SHP77 treated with DMSO at 0.1 percent for 48 hours (cell line): Measurements from ENCODE around the gene DNM2.
A peak's percentile ranks its signal among the peaks of the same experiment; 100 is the strongest.
"Not testable (repeated sequence)": the region's sequence is repeated elsewhere in the genome, so short reads cannot be mapped to it uniquely, and the experiment has no call there.

Experiments used
- DNase-seq: peaks from one replicate; lab custom pipeline; 2025; lab: John Stamatoyannopoulos, UW

The DNM2 gene

DNA sequence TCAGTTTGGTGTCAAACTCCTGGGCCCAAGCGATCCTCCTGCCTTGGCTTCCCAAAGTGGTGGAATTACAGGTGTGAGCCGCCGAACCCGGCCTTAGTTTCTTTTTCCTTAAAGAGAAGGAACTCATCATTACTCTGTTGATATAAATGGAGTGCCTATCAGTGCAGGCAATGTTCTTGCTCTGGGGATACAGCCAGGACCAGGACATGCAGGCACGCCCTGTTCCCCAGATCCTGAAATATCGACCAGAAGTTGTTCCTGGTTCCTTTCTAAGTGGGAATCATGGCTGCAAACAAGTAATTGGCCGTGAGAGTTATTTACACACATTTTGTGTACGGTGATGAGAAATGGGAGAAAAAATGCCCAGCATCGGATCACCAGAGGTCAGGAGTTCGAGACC is 8.4 kb downstream of the DNM2 start:
- DNase-seq = no peak

DNA sequence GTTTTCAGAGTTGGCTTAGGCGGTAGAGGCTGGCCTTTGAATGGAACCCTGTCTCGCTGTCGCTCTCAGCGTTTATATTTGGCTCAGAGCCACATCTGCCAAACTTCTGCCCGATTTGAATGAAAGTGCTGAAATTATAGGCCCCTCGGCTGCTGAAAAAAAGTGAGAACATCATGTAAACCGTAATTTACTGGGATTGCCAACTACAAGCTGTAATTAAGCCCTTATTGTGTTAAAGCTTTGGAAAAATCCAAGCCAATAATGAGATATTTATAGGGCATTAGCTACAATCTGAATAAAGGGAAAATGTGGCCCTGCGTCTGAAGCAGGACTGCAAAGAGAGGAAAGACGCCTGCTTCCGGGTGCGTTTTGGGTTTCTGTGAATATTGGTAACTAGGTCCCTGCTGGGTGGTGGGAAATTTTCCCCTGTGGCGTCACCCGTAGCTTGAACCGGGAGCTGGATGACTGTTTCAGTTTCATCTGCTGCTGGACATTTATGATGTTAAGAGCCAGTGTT is 9.9 kb downstream of the DNM2 start:
- no peak for DNase-seq

DNA sequence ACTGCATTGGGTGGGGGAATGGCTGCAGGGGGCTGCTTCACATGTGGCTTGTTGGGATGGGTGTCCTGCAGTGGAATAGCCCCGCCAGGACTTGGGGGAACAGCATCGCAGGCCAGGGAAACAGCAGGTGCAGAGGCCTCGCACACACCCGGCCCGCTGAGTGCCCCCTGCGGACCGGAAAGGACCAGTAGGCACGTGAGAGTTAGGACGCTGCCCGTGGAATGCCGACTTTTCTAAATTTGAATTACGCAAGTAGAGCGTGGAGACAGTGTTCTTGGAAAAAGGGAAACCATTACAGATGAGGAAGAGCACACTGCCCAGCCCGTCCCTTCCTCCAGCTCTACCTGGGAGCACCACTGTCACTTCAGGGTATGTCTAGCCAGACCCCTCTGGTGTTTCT is 11.5 kb downstream of the DNM2 start:
- DNase-seq = no peak

DNA sequence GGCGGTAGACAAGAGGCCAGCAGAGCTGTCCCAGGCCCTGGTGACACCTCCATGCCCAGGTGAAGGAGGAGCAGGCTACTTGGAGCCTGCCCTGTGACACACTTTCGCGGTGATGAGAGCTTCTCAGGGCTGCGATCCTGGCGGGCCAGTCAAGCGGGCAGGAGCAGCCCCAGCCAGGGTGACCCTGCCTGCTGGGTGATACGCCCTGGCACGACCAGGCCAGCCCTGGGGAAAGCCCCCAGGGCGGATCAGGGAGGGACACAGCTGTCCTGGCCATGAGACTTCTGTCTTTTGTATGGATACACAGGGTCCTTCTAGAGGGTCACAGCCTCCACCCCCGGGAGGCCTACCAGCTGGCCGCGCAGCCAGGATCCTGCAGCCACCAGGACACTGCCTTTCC is 13.1 kb downstream of the DNM2 start:
- no peak for DNase-seq

DNA sequence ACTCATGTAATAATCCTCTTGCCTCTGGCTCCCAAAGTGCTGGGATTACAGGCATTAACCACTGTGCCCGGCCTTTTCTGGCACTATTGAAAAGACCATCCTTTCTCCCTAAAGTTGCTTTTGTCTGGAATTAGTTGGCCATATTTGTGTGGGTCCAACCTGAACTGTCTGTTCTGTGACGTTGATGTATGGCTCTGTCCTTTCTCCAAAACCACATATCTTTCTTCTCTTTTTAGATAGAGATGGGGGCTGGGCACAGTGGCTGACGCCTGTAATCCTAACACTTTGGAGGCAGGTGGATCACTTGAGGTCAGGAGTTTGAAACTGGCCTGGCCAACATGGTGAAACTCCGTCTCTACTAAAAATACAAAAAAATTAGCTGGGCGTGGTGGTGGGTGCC is 17.9 kb downstream of the DNM2 start:
- DNase-seq = no peak

DNA sequence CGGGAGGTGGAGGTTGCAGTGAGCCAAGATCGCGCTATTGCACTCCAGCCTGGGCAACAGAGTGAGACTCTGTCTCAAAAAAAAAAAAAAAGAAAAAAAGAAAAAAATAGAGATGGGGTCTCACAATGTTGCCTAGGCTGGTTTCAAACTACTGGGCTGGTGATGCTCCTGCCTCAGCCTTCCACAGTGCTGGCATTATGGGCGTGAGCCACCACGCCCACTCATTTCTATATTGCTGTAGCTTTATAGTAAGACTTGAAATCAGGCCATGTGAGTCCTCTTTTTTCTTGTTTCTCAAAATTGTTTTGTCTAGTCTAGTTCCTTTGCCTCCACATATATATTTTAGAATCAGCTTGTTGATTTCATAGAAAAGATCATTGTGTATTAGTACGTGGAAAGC is 18.3 kb downstream of the DNM2 start:
- no peak for DNase-seq

DNA sequence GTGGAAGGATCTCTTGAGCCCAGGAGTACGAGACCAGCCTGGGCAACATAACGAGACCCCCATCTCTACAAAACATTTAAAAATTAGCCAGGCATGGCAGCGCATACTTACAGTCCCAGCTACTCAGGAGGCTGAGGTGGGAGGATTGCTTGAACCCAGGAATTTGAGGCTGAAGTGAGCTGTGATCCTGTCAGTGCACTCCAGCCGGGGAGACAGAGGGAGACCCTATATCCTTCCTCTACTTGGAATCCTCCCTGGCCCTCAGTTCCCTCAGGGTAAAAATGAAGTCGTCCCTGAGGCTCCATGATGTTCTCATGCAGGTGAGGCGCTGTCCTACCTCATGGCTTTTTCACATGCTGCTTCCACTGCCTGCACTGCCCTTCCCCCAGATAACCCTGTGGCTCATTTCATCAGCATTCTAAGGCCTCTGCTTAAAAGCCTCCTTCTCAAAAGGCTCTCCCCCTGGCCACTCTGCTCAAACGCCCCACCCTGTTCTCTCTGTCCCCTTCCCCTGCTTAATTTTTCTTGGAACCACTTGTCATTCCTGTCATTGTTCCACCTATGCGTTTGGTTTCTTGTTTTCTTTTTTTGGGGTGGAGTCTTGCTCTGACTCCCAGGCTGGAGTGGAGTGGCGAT is 19.2 kb downstream of the DNM2 start:
- no peak for DNase-seq

DNA sequence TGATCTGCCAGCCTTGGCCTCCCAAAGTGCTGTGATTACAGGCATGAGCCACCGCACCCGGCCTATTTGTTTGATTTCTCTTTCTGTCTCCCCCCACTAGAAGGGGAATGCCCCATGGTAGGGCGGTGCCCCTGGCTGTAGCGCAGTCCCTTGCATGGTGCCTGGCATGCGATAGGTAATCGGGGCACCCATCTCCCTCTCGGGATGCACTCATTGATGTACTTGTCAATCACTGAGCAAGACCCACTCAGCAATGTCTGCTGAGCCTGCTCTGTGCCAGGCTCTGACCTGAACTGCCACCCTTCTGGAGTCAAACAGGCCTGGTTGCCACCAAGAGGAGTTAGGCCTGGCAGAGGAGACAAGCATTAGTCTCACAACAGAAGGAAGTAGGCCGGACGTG is 19.8 kb downstream of the DNM2 start:
- DNase-seq = no peak

DNA sequence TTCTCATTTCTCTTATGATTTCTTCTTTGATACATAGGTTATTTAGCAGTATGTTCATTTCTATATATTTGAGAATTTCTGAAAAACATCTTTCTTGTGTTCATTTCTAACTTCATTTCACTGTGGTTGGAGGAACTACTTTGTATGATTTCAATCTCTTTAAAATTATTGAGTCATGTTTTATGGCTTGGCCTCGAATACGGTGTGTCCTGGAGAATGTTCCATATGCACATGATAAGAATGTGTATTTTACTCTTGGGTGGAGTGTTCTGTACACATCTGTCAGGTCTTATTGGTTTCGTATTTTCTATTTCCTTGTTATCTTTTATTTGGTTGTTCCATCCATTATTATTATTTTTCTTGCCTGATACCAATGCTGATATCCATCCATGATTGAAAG is 22.9 kb downstream of the DNM2 start:
- no peak for DNase-seq

DNA sequence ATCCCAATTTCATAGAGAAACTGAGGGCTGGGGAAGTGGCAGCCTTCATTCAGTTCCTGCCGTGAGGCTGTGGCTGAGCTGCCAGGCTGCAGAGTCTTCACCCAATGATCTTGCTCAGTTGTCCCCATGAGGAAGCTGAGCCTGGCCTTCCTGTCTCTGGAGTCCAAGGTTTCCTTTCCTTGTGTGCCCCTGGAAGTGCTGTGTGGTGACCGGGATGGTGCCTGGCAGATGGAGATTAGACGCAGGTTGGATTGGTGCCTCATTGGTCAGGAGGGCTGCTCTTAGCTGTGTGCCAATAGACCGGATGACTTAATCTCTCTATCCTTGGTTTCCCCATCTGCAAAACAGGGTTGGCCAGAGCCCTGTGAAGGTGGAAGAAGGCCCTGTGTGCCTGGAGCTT is 24.6 kb downstream of the DNM2 start:
- no peak for DNase-seq

DNA sequence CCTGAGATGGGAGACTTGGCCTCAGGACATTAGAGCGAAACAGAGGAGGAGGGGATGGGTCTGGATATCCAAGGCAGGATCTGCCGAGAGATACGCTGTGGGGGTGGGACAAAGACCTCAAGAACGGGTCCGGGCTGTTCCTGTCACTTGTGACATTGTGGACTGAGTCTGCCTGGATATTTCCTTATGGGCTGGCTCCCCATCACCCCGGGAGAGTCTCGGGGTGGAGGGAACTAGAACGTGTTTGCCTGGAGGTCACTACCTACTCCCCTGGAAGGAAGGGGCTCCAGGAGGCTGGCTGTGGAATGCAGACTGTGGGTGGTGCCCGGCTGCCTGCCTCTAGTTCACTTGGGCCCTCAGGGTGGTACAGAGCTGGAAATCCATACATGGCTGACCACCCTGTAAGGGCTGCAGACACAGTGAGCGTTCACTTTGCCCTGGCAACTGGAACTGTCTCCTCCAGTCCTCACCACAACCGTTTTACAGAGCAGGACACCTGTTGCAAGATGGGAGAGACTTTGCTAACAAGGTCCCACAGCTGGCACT is 26.4 kb downstream of the DNM2 start:
- no peak for DNase-seq

DNA sequence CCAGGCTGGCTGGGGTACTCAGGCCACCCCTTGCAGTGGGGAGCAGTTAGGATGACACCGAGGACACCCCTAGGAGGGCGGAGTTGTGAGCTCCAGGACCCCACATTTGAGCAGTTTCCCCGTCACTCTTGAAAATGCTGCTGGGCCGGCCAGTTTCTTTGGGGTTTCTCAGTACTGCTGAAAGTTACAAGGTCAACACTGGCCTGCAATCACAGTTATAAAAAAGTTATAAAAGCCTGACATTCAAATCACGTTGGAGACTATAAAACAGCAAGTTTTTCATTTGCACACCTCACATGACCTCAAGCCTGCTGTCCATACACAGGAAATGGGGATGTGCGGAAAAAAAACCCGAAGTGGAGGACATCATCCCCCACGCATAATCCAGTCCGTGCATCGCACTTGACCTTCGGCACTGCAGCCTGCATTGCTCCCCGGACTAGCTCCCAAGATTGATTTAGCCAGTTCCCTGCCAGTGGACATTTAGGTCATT is 27.0 kb downstream of the DNM2 start:
- no peak for DNase-seq

DNA sequence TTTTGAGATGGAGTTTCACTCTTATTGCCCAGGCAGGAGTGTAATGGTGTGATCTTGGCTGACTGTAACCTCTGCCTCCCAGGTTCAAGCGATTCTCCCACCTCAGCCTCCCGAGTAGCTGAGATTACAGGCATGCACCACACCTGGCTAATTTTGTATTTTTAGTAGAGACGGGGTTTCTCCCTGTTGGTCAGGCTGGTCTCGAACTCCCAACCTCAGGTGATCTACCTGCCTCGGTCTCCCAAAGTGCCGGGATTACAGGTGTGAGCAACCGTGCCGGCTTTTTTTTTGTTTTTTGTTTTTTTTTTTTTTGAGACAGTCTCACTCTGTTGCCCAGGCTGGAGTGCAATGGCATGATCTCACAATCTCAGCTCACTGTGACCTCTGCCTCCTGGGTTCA is 28.6 kb downstream of the DNM2 start:
- not testable (repeated sequence) for DNase-seq

DNA sequence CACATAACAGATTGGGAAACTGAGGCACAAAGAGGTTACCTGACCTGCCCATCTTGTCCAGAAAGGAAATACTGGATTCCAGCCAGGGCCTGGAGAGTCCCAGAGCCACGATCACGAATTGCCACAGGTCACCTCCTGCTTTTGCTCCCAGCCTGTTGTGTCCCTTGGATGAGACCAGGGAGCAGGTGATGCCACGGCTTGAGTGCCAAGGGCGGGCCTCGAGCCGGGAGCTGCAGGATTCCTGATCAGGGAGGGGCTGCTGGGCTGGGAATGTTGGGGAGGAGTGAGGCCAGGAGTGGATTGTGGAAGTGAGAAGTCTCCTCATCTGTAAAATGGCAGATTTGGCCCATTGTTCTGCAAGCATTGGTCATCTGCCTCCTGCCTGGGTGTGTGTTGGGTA is 29.4 kb downstream of the DNM2 start:
- DNase-seq = no peak

DNA sequence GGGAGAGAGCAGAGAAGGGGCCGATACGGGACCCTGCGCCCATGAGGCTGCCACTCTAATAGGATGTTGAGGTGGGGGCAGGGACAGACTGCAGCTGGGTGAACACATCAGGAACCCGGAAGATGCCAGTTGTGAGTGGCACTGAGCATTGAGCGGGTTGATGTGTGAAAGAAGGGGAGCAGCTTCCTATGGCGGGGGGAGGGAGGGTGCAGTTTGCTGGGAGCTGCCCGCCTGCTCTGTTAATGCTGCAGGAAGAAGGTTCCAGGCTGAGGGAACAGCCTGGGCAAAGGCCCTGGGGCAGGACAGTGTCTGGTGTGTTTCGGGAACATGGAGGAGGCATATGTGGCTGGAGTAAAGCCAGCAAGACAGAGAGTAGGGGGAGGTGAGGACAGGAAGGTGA is 29.8 kb downstream of the DNM2 start:
- no peak for DNase-seq

DNA sequence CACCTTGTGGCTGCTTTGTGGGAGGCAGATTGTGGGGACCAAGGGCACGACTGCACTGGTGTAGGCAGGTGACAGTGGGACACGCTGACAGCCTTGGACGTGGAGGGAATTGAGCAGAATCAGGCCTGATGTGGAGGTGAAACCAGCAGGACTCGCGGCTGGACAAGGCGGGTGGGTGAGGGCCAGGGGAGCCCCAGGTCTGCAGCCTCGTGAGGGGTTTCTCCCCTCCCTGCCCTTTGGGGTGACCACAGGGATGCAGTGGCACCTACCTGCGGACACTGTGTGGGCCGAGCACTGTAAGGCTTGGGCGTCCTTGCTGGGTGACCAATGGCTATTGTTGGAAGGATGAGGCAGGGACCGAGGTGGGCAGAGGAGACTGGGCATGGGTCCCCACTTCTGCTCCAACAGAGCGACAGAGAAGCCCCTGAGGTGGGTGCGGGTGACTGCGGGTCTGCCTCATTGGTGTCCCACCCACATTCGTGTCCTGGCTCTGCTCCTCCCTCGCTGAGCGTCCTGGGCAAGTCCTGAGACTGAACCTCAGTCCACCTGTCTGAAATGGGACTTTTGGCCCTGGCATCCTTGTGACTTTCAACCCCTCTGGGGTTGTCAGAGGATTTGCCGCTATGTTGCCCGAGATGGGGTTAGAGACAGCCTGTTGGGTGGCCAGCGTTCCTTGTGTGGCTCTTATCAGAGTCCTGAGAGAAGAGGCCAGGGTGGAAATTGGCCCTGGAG is 30.5 kb downstream of the DNM2 start:
- DNase-seq = no peak

DNA sequence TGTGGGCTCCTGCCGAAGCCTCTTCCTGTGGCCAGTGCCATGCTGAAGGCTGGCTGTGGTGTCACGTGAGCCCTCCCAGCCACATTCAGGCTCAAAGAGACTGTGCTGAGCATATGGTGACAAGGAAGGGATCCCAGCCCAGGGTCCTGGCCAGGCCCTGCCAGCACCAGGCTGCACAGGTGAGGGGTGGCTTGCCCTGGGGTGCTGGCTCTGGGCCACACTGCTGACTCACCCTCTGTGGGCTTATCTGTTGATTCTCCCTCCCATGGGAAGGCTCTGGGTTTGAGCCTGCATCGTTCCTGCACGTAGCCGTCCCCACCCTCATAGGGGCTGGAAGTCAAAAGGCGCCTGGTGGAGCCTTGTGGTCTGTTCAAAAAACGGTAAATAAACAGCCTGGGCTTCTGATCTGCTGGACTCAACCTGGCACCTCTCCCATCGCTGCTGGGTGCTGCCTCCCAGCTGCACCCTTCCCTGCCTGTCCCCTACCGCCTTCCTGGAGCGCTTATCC is 31.1 kb downstream of the DNM2 start:
- peak; percentile 19 for DNase-seq

DNA sequence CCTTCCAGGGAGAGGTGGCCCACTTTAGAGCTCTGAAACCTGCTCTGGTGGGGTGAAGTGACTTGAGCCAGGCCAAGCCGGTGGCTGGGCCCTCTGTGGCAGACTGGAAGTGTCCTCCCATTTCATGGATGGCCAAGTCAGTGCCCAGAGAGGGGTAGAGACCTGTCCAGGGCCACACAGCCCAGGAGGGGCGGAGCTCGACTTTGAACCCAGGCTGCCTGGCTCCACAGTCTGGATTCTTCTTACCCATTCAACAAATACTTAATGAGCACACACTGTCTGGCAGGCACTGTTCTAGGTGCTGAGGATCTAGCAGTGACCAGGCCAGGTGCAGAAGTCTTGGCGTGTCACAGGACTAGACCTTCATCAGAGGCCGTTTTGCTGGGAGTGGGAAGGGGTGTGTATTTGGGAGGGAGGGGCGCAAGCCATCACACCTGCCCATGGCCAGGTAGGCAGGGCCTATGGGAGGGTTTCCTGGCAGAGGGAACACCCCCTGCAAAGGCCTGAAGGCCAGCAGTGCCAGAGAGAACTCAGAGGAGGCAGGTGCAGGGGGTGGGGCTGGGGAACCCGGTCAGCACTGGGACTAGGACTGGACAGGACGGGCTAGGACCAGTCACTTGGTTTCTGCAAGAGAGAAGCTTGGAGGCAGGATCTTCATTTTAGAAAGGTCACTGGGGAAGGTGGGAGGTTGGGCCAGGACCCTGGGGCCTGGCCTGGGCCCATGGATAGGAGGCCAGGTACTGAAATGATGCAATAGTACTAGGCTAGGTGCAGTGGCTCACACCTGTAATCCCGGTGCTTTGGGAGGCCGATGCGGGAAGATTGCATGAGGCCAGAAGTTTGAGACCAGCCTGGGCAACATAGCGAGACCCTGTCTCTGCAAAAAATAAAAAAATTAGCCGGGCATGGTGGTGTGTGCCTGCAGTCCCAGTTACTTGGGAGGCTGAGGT is 31.8 kb downstream of the DNM2 start:
- DNase-seq = no peak

DNA sequence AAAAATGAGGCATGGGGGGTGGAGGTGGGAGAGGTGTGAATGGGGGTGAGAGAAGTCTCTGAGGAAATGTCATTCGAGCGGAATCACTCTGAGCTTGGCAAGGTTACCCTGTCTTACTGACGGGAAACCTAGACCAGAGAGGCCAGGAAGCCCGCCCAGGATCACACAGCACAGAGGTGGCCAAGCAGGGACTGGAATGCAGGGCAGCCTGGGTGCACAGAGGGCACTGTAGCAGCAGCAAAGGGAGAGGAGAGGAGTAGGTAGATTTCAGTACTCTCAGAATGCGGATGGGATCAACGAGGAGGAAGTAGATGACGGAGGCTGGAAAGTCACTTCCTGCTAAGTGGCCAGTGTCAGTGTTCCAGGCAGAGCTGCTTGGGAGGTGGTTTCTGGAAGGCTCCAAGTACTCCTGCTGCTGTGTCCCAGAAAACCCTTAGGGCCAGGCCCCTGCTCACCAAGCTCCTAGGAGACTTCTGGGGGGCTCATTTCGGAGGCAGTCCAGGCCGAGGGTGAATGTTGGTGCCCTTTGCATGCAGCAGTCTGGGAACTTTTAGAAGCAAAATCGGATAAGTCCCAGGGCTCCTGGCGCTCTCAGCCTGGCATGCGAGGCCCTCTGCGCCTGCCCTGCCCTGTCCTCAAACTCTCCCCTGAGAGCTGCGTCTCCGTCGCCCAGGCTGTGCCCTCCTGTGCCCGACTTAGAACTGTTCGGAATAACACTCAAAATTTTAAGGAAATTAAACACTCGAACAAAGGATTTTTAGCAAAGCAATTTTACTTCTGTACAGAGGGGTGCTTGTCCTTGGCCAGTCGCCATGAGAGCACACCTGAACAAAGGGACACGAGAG is 33.5 kb downstream of the DNM2 start:
- no peak for DNase-seq

DNA sequence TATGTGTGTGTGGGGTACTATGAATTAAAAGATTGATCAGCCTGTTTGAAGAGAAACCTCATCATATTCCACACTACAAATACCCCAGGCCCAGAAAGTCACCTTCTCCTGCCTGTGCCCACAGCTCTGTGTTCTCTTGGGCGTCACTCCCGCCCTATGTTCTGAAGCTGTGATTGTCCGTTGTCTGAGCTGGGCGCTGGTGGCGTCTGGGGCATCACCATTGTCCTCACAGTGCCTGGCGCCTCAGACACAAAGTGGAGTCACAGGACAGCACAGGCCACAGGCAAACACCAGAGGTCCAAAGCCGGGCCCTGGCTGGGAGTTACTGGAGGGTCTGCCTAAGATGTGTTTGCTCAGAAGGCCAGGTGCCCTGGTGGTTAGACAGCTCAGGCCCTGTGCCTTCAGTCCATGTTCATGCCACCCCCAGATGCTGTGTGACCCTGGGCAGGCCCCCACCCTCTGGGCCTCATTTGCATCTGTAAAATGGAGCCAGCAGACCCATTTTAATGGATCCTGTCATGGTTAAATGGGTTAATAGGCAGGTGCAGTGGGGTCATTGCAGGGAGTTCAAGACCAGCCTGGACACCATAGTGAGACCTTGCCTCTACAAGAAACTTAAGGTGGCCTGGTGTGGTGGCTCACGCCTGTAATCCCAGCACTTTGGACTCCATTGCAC is 34.5 kb downstream of the DNM2 start:
- DNase-seq = no peak
